ENCODE results near the gene DNAH17.

Gene DNAH17

GRCh38 chr17:78544881-78545755, 32.1 kb downstream of the DNAH17 start:
- no peak for DNase-seq

DNA sequence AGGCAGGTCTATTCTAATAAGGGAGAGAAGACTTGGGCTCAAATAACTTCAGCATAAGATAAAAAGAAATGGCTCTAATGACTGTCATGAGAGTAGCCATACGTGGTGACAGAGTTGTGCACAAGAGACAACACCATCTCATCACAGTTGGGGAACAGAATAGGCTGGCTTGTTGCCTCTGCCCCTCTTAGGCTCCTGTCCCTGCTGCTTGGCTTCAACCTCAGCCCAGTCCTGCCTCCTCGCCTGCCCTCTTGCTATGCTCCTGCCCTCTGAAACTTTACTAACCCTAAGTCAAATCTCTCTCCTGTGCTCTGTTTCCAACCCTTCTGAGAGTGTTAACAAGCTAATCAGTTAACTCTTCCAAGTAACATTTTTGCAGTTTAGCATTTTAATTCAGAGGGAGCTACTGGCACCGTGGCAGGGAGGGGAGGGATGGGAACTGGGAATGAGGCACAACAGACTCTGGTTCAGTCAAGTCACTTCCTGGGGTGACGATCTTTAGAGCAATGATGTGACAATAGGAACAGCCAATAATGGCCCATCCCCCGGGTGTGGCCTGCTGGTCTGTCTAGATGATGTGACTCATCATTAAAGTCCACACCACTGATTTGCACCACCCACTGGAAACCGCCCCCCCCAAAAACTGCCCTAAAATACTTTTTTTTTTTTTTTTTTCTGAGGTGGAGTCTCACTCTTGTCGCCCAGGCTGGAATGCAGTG, 35.5 kb downstream of the DNAH17 start:
- DNase-seq: no peak

DNA sequence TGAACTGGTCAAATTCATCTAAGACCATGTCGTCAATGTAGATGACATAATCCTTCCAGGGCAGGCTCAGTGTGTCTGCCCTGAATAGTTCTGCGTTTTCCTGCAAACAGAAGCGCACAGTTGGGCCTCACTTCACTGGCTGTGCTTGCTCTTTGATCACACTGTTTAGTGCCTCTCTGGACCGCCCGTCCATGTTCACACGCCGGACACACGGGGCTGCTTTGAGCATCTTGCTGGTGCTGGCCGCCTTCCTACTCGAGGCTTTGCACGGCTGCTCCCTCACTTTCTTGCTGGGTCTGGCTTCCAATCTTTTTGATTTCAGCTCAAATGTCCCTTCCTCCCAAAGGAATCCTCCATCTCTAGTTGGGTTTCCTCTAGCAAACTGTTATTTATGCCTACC, 37.4 kb downstream of the DNAH17 start:
- DNase-seq: no peak

DNA sequence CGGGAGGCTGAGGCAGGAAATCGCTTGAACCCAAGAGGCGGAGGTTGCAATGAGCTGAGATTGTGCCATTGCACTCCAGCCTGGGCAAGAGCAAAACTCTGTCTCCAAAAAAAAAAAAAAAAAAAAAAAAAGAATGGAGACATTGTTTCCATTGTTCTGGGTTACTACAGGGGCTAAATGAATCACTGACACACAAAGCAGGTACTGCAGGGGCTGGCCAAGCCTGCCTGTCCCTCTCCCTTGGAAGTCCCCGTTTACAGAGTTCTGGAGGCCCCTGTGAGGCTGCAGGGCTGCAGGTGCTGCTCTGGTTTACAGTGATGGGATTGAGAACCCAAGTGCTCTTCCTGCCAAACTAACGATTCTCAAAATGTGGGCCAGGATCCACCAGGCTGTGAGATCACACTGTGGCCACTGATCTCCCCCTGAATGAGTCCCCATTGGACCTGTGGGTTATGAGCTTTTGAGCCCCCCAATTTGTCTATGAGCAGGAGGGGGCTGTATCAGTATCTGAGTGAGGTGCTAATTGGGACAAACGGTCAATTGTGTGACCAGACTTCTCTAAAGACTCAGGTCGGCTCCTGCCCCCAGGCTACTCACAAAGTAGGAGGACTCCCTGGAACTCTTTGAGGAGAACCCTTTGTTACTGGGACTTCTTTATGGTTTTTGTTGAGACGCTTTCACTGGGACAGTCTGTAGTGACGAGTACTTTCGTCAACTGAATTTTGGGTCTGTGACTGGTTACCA, 39.0 kb downstream of the DNAH17 start:
- DNase-seq: no peak

- no peak for DNase-seq
Measured at GRCh38 chr17:78537217-78537860, 39.9 kb downstream of the DNAH17 start.

DNA sequence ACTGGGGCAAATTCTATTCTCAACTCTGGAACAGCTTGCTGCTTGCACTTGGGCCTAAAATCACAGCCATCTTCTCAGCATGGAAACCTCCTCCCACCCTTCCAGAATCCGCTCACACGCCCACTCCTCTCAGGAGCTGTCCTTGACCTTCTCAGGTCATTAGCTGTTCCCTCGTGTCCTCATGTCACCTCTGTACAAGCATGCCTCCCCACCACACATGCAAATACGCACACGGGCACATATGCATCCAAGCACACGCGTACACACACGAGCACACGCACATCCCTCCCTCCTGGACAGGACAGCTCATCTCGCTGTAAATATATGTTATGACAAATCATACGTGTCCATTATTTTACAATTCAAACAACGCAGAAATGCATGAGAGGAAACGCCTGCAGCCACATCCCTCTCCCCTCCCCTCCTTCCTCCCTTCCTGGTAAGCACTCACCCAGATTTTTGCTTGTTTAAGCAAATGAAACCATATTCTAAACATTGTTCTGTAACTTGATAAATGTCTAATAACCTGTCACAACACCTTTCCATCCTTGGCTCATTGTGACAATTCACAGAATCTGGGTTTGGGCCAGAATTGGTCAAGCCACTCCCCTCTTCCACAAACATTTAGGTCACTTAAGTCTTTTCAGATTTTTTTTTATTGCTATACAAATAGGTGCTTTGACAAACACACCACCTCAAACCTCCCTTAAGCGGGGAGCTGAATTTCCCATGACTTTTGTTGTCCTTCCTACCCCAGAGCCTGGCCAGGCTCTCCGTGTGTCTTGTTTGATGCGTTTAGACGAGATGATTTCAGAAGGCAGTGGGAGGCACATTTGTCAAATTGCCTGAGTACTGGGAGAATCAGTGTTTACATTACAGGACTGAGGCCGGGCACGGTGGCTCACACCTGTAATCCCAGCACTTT, 41.7 kb downstream of the DNAH17 start:
- no peak for DNase-seq

- no peak for DNase-seq
Measured at GRCh38 chr17:78534492-78535272, 42.5 kb downstream of the DNAH17 start.

DNA sequence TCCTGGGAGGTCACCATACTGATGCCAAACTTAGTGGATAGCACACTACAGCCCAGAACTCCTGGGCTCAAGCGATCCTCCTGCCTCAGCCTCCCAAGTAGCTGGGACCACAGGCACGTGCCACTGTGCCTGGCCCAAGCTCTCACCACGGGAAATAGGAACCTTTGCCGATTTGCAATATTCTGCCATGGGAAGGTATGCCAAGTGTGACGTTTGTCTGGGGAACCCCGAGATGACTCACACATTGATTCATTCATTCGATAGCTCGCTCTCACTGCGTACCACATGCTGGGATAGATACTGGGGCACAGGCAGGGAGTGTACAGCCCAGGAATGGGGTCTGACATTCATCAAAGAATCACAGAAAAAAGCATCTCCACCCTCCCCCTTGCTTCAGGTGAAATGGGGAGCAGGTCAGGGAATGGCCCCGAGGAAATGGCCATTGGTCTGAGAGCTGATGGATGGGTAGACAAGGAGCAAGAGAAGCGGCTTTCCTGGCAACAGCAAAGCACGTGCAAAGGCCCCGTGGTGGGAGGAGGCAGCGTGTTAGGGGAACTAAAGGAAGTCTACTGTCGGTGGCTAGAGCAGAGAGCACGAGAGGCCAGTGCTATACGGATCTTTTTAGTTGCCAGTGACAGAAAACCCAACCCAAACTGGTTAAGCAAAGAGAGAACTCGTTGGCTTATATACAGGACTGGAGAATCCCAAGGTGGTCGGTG, 44.1 kb downstream of the DNAH17 start:
- DNase-seq: no peak

DNA sequence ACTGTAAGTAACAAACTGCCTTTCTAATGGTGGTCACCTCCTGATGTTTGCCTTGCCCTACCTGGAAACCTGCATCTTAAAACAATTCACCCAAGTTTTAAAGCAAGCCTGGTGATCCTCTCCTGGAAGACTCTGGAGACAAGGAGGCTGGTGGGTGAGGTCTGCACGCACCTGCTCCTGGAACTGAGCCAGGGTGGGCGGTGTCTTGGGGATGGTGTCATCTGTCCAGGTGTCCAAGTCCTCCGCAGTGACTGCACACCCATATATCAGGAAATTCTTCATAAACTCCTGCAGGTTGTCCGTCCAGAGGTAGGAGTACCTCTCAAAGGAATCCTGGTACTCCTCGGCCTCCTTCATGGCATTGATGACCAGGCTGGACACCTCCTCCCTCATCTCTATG, 44.9 kb downstream of the DNAH17 start:
- DNase-seq: no peak

- DNase-seq: no peak
Measured at GRCh38 chr17:78530675-78531074, 46.5 kb downstream of the DNAH17 start.

DNA sequence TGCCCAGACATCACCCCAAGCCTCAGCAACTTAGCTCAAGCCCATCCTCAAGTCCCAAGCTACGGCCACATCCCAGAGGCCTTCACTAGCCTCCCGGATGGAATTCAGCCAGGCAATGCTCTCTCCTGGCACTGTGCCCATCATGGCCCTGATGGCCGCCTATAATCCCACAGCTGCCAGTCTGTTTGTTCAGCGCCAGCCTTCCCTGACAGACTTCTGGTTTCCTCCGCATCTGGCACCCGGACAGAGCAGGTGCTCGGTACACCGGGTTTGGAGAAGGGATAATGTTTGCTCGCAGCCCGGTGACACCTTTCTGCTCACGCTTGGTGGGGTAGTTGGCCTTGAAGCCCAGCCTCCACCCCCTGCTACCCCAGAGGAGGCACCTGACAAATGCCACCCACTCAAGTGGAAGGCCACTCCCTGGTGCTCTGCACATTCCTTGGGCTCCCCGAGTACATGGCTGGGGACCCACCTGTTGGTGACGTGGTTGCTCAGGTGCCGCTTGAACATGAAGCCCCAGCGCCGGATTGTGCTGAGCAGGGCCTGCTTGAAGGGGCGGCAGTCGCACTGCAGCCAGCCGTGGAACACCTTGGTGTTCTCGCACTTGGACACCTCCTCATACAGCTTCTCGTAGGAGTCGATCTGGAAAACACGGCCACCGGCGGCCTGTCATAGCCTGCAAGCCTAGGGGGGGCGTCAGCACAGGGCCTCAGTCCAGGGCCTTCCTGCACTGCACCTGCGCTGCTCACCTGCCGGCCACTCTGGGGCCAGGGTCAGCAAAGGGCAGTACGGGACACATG, 47.1 kb downstream of the DNAH17 start:
- DNase-seq: no peak

DNA sequence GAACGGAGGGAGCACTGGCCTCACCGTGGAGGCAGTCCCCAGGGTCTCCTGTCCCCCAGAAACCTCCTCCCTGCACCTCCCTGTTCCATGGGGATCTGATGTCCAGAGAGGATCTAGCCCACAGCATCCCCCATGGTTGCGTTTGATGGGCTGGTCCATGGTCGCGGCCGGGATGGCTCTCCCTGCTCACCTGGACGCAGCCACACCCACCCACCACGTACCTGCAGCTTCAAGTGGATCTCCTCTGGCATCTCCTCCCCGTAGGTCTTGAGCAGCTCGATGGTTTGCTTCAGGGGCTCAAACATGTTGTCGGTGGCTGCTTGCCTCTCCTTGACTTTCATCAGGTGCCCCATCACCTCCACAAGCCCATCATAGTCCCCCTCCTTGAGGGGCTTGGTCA, 47.9 kb downstream of the DNAH17 start:
- DNase-seq: no peak

- no peak for DNase-seq
Measured at GRCh38 chr17:78528541-78528940, 48.7 kb downstream of the DNAH17 start.

DNA sequence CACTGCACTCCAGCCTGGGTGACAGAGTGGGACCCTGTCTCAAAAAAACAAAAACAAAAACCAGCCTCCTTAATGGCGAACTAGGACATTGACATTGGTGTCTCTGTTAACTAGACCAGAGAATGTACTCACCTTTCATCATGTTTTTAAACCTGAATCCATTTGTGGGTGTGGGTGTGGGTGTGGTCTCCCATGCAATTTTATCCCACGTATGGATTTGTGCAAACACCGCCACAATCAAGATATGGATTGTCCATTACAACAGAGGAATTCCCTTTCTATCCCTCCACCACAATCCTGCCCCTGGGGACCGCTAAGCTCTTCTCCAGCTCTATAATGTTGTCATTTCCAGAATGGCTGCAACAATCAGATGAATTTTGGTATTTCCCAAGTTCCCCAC, 49.9 kb downstream of the DNAH17 start:
- DNase-seq: no peak

DNA sequence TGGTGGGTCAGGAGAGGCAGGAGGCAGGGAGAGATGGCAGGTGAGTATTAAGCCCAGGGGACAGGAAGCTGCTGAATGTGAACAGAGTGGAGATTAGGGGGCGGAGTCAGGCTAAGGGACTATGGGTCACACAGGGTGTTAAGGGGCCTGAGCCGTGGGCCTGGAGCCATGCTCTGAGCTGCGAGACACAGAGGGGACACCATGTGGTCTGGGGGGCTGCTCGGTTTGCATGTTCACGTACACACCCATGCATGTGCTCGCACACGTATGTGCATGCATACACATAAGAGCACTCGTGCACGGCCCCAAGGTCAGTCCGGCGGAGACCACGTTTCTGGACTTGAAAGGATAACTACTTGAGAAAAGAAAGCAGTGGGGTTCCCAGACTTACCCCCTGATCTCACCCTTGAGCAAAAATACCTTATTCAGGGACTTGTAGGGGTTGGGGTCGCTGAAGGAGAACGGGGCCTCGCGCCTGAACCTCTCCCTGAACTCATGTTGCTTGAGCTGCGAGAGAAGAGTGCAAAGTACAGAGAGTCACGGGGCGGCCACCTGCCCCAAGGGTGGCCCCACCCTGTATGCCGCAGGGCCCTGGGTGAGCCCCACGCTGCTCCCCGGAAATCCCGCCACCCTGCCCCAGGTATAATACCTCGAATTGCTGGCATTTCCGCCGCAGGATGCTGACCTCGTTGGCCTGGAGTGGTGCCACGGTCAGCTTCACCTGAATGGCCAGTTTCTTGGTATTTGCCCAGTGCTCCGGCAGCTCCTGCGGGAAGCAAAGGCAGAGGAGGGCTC, 50.8 kb downstream of the DNAH17 start:
- DNase-seq: no peak

GRCh38 chr17:78525511-78526160, 51.6 kb downstream of the DNAH17 start:
- DNase-seq: no peak

- DNase-seq: no peak
Measured at GRCh38 chr17:78524870-78525510, 52.2 kb downstream of the DNAH17 start.

All from activated T-cell treated with anti-CD3 and anti-CD28 coated beads for 4 hours (primary cell).